SK-N-SH treated with all-trans-retinoic acid at 6 μM for 48 hours (cell line): ENCODE measurements around the gene KRTAP10-4.

Source experiments
- ATAC-seq: fragments of 200-7000 bp; cut with Tn5 transposase; 3 replicates; pipeline ENCODE4 v1.9.1; 2020; ENCODE audit warnings: mild to moderate bottlenecking, moderate library complexity
- ARNTL ChIP-seq: fragments of 450-650 bp; formaldehyde crosslinking; IDR thresholded peaks from 2 replicates; pipeline ENCODE4 v1.5.0; 2020; ENCODE audit warnings: low read depth, mild to moderate bottlenecking, moderate library complexity, borderline replicate concordance
- BACH2 ChIP-seq: fragments of 250-450 bp; sonication (Bioruptor Pico); IDR thresholded peaks from 2 replicates; pipeline ENCODE4 v1.9.0; 2021; ENCODE audit warnings: mild to moderate bottlenecking, borderline replicate concordance
- CREB5 ChIP-seq: fragments of 250-450 bp; sonication (Bioruptor Pico); IDR thresholded peaks from 2 replicates; pipeline ENCODE4 v1.5.1; 2020; ENCODE audit warnings: low read depth, mild to moderate bottlenecking, moderate library complexity
- CSDC2 ChIP-seq: fragments of 250-450 bp; sonication (Bioruptor Pico); IDR thresholded peaks from 2 replicates; pipeline ENCODE4 v1.5.0; 2020; ENCODE audit warnings: mild to moderate bottlenecking, moderate library complexity
- ESRRG ChIP-seq: fragments of 250-450 bp; sonication (Bioruptor Pico); IDR thresholded peaks from 2 replicates; pipeline ENCODE4 v1.6.1; 2021; ENCODE audit warnings: mild to moderate bottlenecking
- GLIS3 ChIP-seq: fragments of 250-450 bp; sonication (Bioruptor Pico); IDR thresholded peaks from 2 replicates; pipeline ENCODE4 v1.5.0; 2020; ENCODE audit warnings: mild to moderate bottlenecking, moderate library complexity
- ISL1 ChIP-seq: fragments of 250-450 bp; sonication (Bioruptor Pico); IDR thresholded peaks from 2 replicates; pipeline ENCODE4 v2.1.2; 2022; ENCODE audit warnings: mild to moderate bottlenecking, moderate library complexity
- PPARA ChIP-seq: fragments of 250-450 bp; sonication (Bioruptor Pico); IDR thresholded peaks from 2 replicates; pipeline ENCODE4 v1.5.0; 2020; ENCODE audit warnings: mild to moderate bottlenecking, borderline replicate concordance
- RARB ChIP-seq: fragments of 250-450 bp; sonication (Bioruptor Pico); IDR thresholded peaks from 2 replicates; pipeline ENCODE4 v1.8.0; 2021; ENCODE audit warnings: mild to moderate bottlenecking, moderate library complexity
- SNAI2 ChIP-seq: fragments of 250-450 bp; sonication (Bioruptor Pico); IDR thresholded peaks from 2 replicates; pipeline ENCODE4 v1.5.0; 2020; ENCODE audit warnings: mild to moderate bottlenecking, moderate library complexity
- TCF4 ChIP-seq: fragments of 250-450 bp; sonication (Bioruptor Pico); IDR thresholded peaks from 2 replicates; pipeline ENCODE4 v1.8.0; 2021; ENCODE audit warnings: mild to moderate bottlenecking, moderate library complexity, borderline replicate concordance
- TOX ChIP-seq: fragments of 250-450 bp; sonication (Bioruptor Pico); IDR thresholded peaks from 2 replicates; pipeline ENCODE4 v1.8.0; 2021; ENCODE audit warnings: mild to moderate bottlenecking, moderate library complexity, borderline replicate concordance
- TSHZ2 ChIP-seq: fragments of 250-450 bp; sonication (Bioruptor Pico); IDR thresholded peaks from 2 replicates; pipeline ENCODE4 v1.5.0; 2020; ENCODE audit warnings: mild to moderate bottlenecking, moderate library complexity
- ZC3H10 ChIP-seq: fragments of 250-450 bp; sonication (Bioruptor Pico); IDR thresholded peaks from 2 replicates; pipeline ENCODE4 v1.5.1; 2021; ENCODE audit warnings: mild to moderate bottlenecking, moderate library complexity
- ZFP3 ChIP-seq: fragments of 250-450 bp; sonication (Bioruptor Pico); IDR thresholded peaks from 2 replicates; pipeline ENCODE4 v1.5.0; 2020; ENCODE audit warnings: mild to moderate bottlenecking, moderate library complexity
- ZNF565 ChIP-seq: fragments of 450-650 bp; formaldehyde crosslinking; conservative IDR thresholded peaks from 2 replicates; pipeline ENCODE4 v1.5.0; 2020; ENCODE audit warnings: low read depth, mild to moderate bottlenecking, moderate library complexity
- ZNF8 ChIP-seq: fragments of 450-650 bp; formaldehyde crosslinking; IDR thresholded peaks from 2 replicates; pipeline ENCODE4 v1.5.0; 2020; ENCODE audit warnings: mild to moderate bottlenecking, moderate library complexity
- TF ChIP-seq, protein P1 (sequence below): fragments of 250-450 bp; sonication (Bioruptor Pico); IDR thresholded peaks from 2 replicates; pipeline ENCODE4 v1.5.1; 2021; ENCODE audit warnings: mild to moderate bottlenecking, moderate library complexity
- TF ChIP-seq, protein P2 (sequence below): fragments of 250-450 bp; sonication (Bioruptor Pico); IDR thresholded peaks from 2 replicates; pipeline ENCODE4 v1.8.0; 2020; ENCODE audit warnings: mild to moderate bottlenecking, moderate library complexity, borderline replicate concordance
- TF ChIP-seq, protein P3 (sequence below): fragments of 250-450 bp; sonication (Bioruptor Pico); IDR thresholded peaks from 2 replicates; pipeline ENCODE4 v1.8.0; 2021; ENCODE audit warnings: low read depth, mild to moderate bottlenecking, moderate library complexity, borderline replicate concordance

KRTAP10-4 gene

DNA sequence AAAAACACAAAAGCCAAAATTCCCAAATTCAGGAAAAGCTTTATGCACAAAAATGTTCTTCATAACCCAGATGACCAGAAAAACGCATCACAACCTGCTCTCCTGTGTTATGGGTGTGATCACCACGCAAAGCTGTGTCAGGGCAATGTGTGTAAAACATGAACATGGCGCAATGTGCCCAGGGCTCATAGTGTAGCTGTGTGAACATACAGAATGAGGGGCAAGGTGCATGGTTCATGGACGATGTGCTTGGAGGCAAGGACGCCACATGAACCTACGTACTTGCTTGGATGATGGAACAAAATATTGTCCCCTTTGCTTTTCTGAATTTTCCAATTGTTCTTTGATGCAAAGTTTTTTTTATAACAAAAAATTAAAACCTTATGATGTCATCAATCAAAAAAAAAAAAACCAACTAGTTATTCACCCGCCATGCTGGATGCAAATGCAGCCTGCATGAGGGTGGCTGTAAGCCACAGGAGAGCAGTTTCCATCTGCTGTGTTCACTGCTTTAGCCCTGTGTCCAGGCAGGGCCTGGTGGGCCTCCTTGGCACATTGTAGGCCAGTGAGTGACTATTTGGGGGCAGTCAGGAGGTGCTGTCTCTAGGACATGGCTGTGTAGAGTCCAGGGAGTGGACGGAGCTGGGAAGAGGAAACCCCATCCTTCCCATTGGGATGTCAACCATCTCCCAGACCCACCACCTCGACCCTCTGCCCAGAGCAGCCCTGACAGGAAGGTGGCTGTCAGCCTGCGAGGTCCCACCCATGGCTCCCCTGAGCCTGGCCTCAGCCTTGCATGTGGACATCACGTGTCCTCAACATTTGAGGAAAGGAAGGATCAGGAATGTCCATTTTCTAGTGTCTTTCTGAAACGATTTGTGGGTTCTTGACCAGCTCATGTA is 47.2 kb upstream of the KRTAP10-4 start:
- TF ChIP-seq ZFP3 (CRISPR knock-in tag) (no peak), RARB (no peak)
- TF ChIP-seq, all 23 proteins: peak for 0
- no peak for ATAC-seq

GRCh38 chr21:44527156-44527982 is 46.2 kb upstream of the KRTAP10-4 start:
- TF ChIP-seq GLIS3 (CRISPR knock-in tag) (no peak), CREB5 (CRISPR knock-in tag) (no peak), ZNF8 (CRISPR knock-in tag) (no peak), ZNF565 (CRISPR knock-in tag) (no peak), ZC3H10 (no peak), BACH2 (no peak), PPARA (CRISPR knock-in tag) (no peak), TOX (CRISPR knock-in tag) (no peak), TSHZ2 (CRISPR knock-in tag) (no peak), CSDC2 (CRISPR knock-in tag) (no peak), RARB (no peak), ARNTL (CRISPR knock-in tag) (no peak), TCF4 (CRISPR knock-in tag) (no peak), ZFP3 (CRISPR knock-in tag) (no peak), ISL1 (CRISPR knock-in tag) (no peak)
- TF ChIP-seq, protein P1, sequence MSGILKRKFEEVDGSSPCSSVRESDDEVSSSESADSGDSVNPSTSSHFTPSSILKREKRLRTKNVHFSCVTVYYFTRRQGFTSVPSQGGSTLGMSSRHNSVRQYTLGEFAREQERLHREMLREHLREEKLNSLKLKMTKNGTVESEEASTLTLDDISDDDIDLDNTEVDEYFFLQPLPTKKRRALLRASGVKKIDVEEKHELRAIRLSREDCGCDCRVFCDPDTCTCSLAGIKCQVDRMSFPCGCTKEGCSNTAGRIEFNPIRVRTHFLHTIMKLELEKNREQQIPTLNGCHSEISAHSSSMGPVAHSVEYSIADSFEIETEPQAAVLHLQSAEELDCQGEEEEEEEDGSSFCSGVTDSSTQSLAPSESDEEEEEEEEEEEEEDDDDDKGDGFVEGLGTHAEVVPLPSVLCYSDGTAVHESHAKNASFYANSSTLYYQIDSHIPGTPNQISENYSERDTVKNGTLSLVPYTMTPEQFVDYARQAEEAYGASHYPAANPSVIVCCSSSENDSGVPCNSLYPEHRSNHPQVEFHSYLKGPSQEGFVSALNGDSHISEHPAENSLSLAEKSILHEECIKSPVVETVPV = no peak
- TF ChIP-seq, protein P2, sequence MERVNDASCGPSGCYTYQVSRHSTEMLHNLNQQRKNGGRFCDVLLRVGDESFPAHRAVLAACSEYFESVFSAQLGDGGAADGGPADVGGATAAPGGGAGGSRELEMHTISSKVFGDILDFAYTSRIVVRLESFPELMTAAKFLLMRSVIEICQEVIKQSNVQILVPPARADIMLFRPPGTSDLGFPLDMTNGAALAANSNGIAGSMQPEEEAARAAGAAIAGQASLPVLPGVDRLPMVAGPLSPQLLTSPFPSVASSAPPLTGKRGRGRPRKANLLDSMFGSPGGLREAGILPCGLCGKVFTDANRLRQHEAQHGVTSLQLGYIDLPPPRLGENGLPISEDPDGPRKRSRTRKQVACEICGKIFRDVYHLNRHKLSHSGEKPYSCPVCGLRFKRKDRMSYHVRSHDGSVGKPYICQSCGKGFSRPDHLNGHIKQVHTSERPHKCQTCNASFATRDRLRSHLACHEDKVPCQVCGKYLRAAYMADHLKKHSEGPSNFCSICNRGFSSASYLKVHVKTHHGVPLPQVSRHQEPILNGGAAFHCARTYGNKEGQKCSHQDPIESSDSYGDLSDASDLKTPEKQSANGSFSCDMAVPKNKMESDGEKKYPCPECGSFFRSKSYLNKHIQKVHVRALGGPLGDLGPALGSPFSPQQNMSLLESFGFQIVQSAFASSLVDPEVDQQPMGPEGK (CRISPR knock-in tag) = no peak
- ATAC-seq = no peak

DNA sequence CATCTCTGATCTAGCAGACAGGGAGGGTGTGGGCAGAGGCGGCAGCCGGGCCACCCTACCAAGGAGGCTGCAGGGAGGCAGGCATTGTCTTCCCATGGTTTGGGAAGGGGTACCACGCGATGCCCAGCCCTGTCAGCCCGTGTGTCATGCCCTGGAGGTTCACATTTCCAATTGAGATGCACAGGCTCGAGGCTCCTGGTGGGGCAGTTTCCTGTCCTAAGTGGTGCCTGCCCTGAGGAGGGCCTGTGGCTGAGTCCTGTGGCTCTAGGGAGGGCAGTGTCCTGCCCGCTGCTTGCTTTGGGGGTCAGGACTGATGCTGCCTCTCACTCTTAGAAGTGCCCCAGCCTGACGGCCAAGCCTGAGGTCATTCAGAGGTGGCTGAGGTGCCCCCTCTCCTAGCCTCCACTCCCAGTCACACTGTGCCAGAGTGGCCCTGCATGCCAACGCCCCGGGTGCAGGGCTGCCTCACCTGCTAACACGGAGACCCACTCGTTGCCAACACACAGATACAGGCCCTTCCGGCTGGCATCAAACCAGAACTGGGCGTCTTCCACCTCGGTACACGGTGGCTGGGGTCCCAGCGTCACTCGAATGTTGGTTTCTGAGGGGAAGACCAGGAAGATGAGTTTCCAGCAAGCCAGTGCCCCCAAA is 45.4 kb upstream of the KRTAP10-4 start:
- TF ChIP-seq ESRRG (no peak), TCF4 (CRISPR knock-in tag) (no peak), ZC3H10 (no peak), ZNF8 (CRISPR knock-in tag) (no peak), GLIS3 (CRISPR knock-in tag) (no peak), PPARA (CRISPR knock-in tag) (no peak), ZNF565 (CRISPR knock-in tag) (no peak), SNAI2 (CRISPR knock-in tag) (no peak), CREB5 (CRISPR knock-in tag) (no peak)
- TF ChIP-seq, protein P3, sequence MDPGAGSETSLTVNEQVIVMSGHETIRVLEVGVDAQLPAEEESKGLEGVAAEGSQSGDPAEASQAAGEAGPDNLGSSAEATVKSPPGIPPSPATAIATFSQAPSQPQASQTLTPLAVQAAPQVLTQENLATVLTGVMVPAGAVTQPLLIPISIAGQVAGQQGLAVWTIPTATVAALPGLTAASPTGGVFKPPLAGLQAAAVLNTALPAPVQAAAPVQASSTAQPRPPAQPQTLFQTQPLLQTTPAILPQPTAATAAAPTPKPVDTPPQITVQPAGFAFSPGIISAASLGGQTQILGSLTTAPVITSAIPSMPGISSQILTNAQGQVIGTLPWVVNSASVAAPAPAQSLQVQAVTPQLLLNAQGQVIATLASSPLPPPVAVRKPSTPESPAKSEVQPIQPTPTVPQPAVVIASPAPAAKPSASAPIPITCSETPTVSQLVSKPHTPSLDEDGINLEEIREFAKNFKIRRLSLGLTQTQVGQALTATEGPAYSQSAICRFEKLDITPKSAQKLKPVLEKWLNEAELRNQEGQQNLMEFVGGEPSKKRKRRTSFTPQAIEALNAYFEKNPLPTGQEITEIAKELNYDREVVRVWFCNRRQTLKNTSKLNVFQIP (CRISPR knock-in tag) = no peak
- TF ChIP-seq, protein P1 = no peak
- ATAC-seq = no peak; the same call in 2 of the 3 replicates
